Activated CD4-positive, alpha-beta memory T cell treated with anti-CD3 and anti-CD28 coated beads for 36 hours (primary cell): ENCODE results near the gene LIN28B. TPM values are rescaled to one million over a fixed set of nuclear protein-coding genes. Genes with fewer than 3 reads are reported as not detected.
"Not testable (repeated sequence)": the region's sequence is repeated elsewhere in the genome, so short reads cannot be mapped to it uniquely, and the experiment has no call there.

Experiments used
- CTCF ChIA-PET: fragments of 350-600 bp; sonication (Branson Sonifier 250); formaldehyde crosslinking; loops from one replicate; lab custom pipeline; 2021; ENCODE audit warnings: antibody characterized with exemption, inconsistent platforms; lab: Charles Lee
- POLR2A ChIA-PET: fragments of 350-600 bp; sonication (Branson Sonifier 250); formaldehyde crosslinking; loops from one replicate; lab custom pipeline; 2021; ENCODE audit warnings: antibody characterized with exemption; lab: Charles Lee
- DNase-seq: peaks from one replicate; pipeline ENCODE4 v3.0.0-alpha.2; 2020
- H3K27ac Mint-ChIP-seq: one replicate; pipeline ENCODE4 v1.8.0; 2021; ENCODE audit warnings: mixed read lengths
- H3K27me3 Mint-ChIP-seq: one replicate; pipeline ENCODE4 v1.8.0; 2021; ENCODE audit warnings: mixed read lengths
- H3K36me3 Mint-ChIP-seq: one replicate; pipeline ENCODE4 v1.8.0; 2021; ENCODE audit warnings: mixed read lengths
- H3K4me1 Mint-ChIP-seq: one replicate; pipeline ENCODE4 v1.8.0; 2021; ENCODE audit warnings: low read depth, mixed read lengths
- H3K4me3 Mint-ChIP-seq: one replicate; pipeline ENCODE4 v1.8.0; 2021; ENCODE audit warnings: mild to moderate bottlenecking, mixed read lengths
- H3K9me3 Mint-ChIP-seq: one replicate; pipeline ENCODE4 v1.8.0; 2021; ENCODE audit warnings: mixed read lengths
- intact Hi-C: fragments of 100-400 bp; cut with micrococcal nuclease; formaldehyde crosslinking; loops from one replicate; pipeline ENCODE4 v1.15.1; 2023
- total RNA-seq, 2 experiments: library from RNA; stranded (reverse); gene quantifications; one replicate each; pipeline ENCODE4 v1.2.3, GENCODE V29; 2021

The LIN28B gene
- total RNA-seq, 2 experiments from 2014 or later: not detected

DNA sequence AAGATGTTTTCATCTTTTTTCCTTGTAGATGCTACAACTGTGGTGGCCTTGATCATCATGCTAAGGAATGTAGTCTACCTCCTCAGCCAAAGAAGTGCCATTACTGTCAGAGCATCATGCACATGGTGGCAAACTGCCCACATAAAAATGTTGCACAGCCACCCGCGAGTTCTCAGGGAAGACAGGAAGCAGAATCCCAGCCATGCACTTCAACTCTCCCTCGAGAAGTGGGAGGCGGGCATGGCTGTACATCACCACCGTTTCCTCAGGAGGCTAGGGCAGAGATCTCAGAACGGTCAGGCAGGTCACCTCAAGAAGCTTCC, 121.4 kb downstream of the LIN28B start:
- POLR2A ChIA-PET: no interaction called here

DNA sequence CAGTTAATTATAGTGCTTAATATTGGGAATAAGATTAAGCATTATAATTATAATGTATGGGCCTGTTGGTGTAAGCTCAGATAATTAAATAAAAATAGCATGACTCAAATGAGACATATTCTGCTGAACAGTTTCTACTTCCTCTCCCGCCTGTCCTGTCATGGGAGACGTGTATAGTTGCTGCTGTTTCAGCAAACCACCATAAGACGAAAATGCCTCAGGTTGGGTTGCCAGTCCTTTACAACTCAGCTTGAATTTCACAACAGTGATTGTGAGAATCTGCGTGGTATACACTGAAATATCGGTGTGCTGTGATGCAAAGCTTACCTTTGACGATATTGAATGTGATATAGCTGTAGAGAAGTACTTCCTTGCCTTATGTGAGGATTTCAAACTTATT, 123.4 kb downstream of the LIN28B start:
- ChIA-PET POLR2A (no interaction called here), CTCF (no interaction called here)
- intact Hi-C loops: loop anchor here (10.0 kb wide), 1 partner anchor 185 kb away; no protein-coding TSS in a partner anchor
- DNase-seq: no peak
- no peaks in the 10 kb centered on the region for H3K4me1 Mint-ChIP-seq
- no peaks in the 10 kb centered on the region for H3K36me3 Mint-ChIP-seq
- H3K27me3 Mint-ChIP-seq: no peaks in the 10 kb centered on the region
- no peak overlapping the region for H3K4me3 Mint-ChIP-seq
- no peak overlapping the region for H3K27ac Mint-ChIP-seq
- H3K9me3 Mint-ChIP-seq: no peaks in the 10 kb centered on the region

More for the DNA sequence above, 121.4 kb downstream of the LIN28B start:
- Mint-ChIP-seq H3K4me1 (no peaks in the 10 kb centered on the region), H3K36me3 (no peaks in the 10 kb centered on the region), H3K9me3 (no peaks in the 10 kb centered on the region), H3K27ac (no peak overlapping the region), H3K4me3 (no peak overlapping the region), H3K27me3 (no peaks in the 10 kb centered on the region)
- no peak for DNase-seq
- intact Hi-C loops: loop anchor here (1.0 kb wide), 3 partner anchors 137 to 395 kb away; no protein-coding TSS in a partner anchor
- CTCF ChIA-PET: interaction anchor here (0.7 to 3.1 kb wide), 10 partner anchors 10 to 395 kb away, joined by 3 to 27 read pairs (median 4); no protein-coding TSS in a partner anchor

DNA sequence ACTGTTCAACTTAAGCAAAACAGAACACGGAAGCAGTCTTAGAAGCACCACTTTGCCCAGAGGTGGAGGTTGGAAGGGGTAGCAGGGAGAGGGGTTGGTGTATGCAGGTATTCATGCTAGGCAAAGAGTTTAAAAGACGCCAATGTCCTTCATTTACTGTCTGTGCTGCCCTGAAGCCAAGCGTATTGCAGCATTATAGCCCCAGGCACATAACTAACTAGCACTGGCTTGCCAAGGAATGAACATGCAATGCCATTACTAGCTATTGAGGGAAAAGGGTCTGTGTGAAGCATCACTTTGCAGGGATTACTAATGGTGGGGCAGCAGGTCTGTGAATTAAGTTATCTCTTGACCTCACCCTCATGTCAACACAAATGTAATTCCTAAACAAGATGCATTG, 124.8 kb downstream of the LIN28B start:
- DNase-seq, H3K4me3 Mint-ChIP-seq, H3K4me1 Mint-ChIP-seq, H3K36me3 Mint-ChIP-seq, POLR2A ChIA-PET, H3K9me3 Mint-ChIP-seq, H3K27me3 Mint-ChIP-seq, H3K27ac Mint-ChIP-seq, CTCF ChIA-PET: not testable (repeated sequence)
- intact Hi-C loops: loop anchor here (10.0 kb wide), 1 partner anchor 183 kb away; no protein-coding TSS in a partner anchor

DNA sequence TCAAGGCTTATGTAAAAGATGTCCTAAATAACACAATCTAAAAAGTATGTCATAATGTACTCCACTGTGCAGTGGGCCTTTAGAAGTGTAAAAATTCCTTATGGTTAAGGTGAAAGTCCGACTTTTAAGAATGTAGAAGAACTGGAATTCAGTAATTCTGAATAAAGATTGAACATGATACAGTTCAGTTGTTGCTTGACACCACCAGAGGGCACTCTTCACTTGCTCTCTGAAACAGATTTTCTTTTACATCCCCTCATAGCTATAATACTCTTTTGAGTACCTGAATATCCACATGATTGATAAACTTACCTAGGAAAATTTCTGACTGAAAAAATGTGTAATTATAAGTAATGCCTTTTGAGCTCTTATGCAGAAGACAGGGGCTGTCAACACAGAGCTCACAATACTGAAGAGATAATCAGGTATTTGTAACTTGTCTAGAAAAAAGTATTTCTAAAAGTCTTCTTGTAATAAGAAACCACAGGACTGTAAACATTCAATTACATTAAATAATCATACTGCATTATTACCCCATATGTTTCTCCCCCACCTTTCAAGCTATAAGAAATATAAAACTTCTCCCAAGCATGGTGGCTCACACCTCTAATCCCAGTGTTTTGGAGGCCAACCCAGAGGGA, 130.8 kb downstream of the LIN28B start:
- H3K27me3 Mint-ChIP-seq: peaks cover 3% of the 10 kb centered on the region
- POLR2A ChIA-PET: no interaction called here
- no peaks in the 10 kb centered on the region for H3K4me1 Mint-ChIP-seq
- intact Hi-C loops: loop anchor here (1.0 to 10.0 kb wide), 5 partner anchors 91 to 337 kb away; partner anchors contain the start of gene PREP
- H3K27ac Mint-ChIP-seq: no peak overlapping the region
- DNase-seq: no peak
- no peaks in the 10 kb centered on the region for H3K9me3 Mint-ChIP-seq
- CTCF ChIA-PET: interaction anchor here (0.6 to 3.1 kb wide), 39 partner anchors 9 to 1722 kb away, joined by 3 to 49 read pairs (median 4); partner anchors contain the start of gene PREP
- H3K36me3 Mint-ChIP-seq: no peaks in the 10 kb centered on the region
- H3K4me3 Mint-ChIP-seq: no peak overlapping the region

DNA sequence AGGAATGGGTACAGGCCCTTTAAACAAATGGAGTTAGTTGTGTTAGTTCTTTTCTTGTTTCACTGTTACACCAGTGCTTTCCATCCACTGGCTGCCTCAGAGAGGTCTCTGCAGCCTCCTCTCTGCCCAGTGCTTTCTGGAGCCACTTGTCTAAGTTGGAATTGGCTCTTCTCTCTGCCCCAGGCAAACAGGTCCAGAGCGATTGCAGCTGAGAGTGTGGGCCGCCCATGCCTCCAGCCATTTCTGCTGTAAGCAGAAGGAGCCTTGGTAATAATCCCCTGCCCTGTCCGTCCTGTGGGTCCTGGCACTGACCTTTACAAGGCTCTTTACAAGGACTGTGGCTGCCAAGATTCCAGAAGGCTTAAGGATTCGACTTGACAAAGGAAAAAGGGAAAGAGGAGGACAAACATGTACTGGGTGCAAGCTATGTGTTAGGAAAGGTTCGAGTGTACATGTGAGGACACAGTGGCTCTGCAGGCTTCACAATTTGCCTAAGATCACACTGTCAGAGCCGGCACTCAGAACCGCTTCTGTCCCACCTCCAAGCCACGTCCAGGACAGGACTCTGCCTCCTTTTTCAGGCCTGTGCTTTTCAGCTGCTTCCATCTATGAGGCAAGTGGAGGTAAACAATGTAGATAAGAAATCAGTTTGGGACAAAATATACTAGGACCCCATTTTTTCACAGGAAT, 134.4 kb downstream of the LIN28B start:
- Mint-ChIP-seq H3K9me3 (no peaks in the 10 kb centered on the region), H3K27me3 (peaks cover 3% of the 10 kb centered on the region), H3K27ac (no peak overlapping the region), H3K4me3 (no peak overlapping the region), H3K4me1 (no peaks in the 10 kb centered on the region), H3K36me3 (no peaks in the 10 kb centered on the region)
- ChIA-PET CTCF (interaction anchor here (0.8 to 1.6 kb wide), 2 partner anchors 24 to 26 kb away, joined by 3 read pairs; no protein-coding TSS in a partner anchor), POLR2A (no interaction called here)
- intact Hi-C loops: no loop called here
- no peak for DNase-seq

DNA sequence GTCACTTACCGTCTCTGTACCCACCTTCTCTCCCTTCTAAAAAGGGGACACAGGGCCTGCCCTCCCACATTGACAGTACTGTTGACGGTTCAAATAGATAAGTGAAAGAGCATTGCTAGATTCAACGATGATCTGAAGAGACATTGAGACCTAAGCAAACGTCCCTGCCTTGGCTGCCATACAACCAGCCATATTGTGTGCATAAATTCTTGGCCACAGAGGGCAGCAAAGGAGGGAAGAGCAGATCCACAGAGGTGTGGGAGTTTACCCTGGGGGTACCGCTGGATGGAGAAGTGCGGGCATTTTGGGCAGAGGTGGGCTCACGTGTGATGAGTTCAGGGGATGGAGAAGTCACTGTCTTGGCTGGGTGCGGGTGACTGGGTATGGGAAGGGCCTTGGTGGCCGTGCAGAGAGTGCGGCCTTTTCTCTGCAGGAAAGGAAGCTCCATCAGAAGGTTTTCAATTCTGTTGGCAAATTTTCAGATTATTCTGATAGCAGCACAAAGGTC, 137.3 kb downstream of the LIN28B start:
- Mint-ChIP-seq H3K4me3 (no peak overlapping the region), H3K27me3 (no peaks in the 10 kb centered on the region), H3K27ac (no peak overlapping the region), H3K4me1 (no peaks in the 10 kb centered on the region), H3K9me3 (no peaks in the 10 kb centered on the region), H3K36me3 (no peaks in the 10 kb centered on the region)
- ChIA-PET CTCF (no interaction called here), POLR2A (no interaction called here)
- DNase-seq: no peak
- intact Hi-C loops: no loop called here

DNA sequence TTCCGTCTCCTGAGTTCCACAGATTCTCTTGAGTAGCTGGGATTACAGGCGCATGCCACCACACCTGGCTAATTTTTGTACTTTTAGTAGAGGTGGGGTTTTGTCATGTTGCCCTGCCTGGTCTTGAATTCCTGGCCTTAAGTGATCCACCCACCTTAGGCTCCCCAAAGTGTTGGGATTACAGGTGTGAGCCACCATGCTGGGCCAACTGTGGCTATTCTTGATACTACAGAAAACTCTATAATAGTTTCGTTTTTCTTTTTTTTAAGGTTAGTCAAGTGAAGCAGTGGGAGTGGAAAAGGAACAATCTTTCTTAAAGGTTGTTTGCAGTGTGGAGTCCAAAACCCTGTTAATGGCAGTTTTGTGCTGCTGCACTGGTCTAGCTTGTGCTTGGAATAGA, 138.2 kb downstream of the LIN28B start:
- DNase-seq: no peak
- Mint-ChIP-seq H3K27ac (no peak overlapping the region), H3K27me3 (no peaks in the 10 kb centered on the region), H3K4me1 (no peaks in the 10 kb centered on the region), H3K9me3 (no peaks in the 10 kb centered on the region), H3K4me3 (no peak overlapping the region), H3K36me3 (no peaks in the 10 kb centered on the region)
- POLR2A ChIA-PET: no interaction called here
- CTCF ChIA-PET: interaction anchor here (5.2 kb wide), 1 partner anchor 7 kb away, joined by 39 read pairs; no protein-coding TSS in a partner anchor
- intact Hi-C loops: no loop called here

DNA sequence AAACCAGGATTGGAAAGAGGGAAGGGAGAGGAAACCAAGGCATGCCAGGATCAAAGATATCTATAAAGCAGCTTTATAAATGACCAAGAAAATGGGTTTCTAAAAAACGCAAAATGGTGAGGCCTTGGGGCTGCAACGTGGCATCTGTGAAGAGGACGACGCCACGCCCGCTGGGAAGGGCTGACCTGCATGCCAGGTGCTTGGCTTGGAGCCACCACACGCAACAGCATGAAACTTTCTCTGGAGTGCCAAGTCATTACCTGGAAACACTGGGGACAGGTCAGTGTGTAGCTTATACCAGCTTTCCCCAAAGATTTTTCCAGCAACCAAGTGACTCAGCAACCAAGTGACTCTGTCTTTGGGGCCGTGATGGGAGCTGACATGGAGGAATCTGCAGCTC, 140.4 kb downstream of the LIN28B start:
- intact Hi-C loops: no loop called here
- CTCF ChIA-PET: interaction anchor here (5.2 kb wide), 1 partner anchor 9 kb away, joined by 39 read pairs; no protein-coding TSS in a partner anchor
- Mint-ChIP-seq H3K9me3 (no peaks in the 10 kb centered on the region), H3K27ac (no peak overlapping the region), H3K36me3 (no peaks in the 10 kb centered on the region), H3K4me3 (no peak overlapping the region), H3K27me3 (peaks cover 6% of the 10 kb centered on the region), H3K4me1 (no peaks in the 10 kb centered on the region)
- DNase-seq: no peak
- POLR2A ChIA-PET: no interaction called here

DNA sequence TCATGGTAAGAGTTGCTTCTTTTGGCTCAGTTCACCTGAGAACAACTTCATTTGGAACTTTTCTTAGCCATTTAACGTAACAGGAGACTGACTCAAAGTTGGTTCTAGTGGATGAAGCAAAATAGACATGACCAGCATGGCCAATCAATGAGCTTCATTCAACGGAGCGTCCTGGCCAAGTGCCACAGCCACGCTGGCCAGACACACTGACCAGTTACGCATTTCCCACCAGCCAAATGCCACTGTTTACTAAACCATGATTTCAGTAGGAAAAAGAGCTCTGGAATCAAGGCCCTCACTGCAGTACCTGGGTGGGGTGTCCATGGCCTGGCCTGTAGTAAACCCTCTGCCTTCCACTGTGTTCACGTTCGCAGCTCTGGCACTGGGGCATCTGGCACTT, 142.5 kb downstream of the LIN28B start:
- H3K4me1 Mint-ChIP-seq: no peaks in the 10 kb centered on the region
- CTCF ChIA-PET: interaction anchor here (1.1 to 5.2 kb wide), 2 partner anchors 11 to 13 kb away, joined by 3 to 39 read pairs; no protein-coding TSS in a partner anchor
- H3K27me3 Mint-ChIP-seq: peaks cover 6% of the 10 kb centered on the region
- intact Hi-C loops: no loop called here
- POLR2A ChIA-PET: no interaction called here
- no peaks in the 10 kb centered on the region for H3K9me3 Mint-ChIP-seq
- no peaks in the 10 kb centered on the region for H3K36me3 Mint-ChIP-seq
- no peak for DNase-seq
- no peak overlapping the region for H3K27ac Mint-ChIP-seq
- H3K4me3 Mint-ChIP-seq: no peak overlapping the region

DNA sequence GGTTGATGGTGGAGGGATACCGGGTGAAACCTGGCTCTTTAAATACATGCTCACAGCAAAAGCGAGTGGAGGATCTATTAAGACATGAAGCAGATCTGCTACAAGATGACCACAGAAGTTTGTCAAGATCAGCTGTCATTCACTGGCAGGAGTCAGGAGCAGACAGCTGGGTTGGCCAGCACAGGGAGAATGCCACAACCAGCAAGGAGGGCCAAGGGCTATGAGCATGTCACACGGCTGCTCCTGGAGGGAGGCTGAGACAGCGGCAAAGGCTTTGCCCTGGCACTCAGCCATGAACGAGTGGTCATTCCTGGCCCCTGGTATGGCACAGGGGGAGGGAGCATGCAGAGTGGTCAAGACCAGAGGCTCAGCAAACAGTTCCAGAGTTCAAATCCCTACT, 145.3 kb downstream of the LIN28B start:
- ChIA-PET CTCF (no interaction called here), POLR2A (no interaction called here)
- no peaks in the 10 kb centered on the region for H3K36me3 Mint-ChIP-seq
- no peaks in the 10 kb centered on the region for H3K4me1 Mint-ChIP-seq
- intact Hi-C loops: no loop called here
- peaks cover 6% of the 10 kb centered on the region for H3K27me3 Mint-ChIP-seq
- no peaks in the 10 kb centered on the region for H3K9me3 Mint-ChIP-seq
- DNase-seq: no peak
- H3K4me3 Mint-ChIP-seq: no peak overlapping the region
- no peak overlapping the region for H3K27ac Mint-ChIP-seq

DNA sequence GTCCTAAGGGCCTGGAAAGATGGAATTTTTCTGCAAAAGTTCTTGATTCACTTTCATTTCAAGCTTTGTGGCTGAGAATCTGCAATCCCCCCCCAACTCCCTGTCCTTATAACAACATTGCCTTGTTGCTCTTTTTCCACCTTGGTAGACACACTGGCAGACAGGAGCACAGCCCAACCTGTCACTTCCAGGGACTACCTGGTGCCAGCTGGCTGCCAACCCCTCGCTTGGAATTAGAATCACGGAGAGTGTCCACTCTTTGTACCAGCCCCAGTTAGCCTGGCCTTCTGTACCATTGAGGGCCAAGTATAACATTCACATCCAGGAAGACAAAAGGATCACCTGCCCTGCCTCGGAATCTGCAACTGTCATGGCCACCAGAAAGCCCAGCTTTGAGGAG, 148.2 kb downstream of the LIN28B start:
- CTCF ChIA-PET: no interaction called here
- Mint-ChIP-seq H3K4me1 (no peaks in the 10 kb centered on the region), H3K9me3 (no peaks in the 10 kb centered on the region), H3K36me3 (no peaks in the 10 kb centered on the region), H3K4me3 (no peak overlapping the region), H3K27me3 (peaks cover 12% of the 10 kb centered on the region), H3K27ac (no peak overlapping the region)
- intact Hi-C loops: no loop called here
- DNase-seq: no peak
- POLR2A ChIA-PET: no interaction called here

DNA sequence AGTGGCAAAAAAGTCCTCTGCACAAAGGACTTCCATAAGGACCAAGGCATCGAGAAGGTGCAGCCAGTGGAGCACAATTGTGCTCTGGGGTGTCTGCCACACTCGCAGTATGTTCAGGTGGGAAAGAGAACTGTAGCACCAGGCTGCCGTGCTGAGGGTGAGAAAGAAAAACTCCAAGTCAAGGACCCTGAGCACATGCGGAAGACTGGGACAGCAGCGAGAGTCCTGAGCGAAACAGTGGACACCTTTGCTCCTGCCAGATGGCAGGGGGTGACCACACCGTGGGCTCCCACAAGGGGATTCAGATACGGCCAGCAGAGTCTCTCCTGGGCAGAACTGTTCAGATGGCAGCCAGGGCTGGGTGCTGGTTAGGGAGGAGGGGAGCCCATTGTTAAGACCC, 149.4 kb downstream of the LIN28B start:
- Mint-ChIP-seq H3K9me3 (no peaks in the 10 kb centered on the region), H3K4me3 (no peak overlapping the region), H3K27me3 (peaks cover 10% of the 10 kb centered on the region), H3K27ac (no peak overlapping the region), H3K36me3 (no peaks in the 10 kb centered on the region), H3K4me1 (no peaks in the 10 kb centered on the region)
- intact Hi-C loops: no loop called here
- ChIA-PET CTCF (no interaction called here), POLR2A (no interaction called here)
- DNase-seq: no peak
